Stomach smooth muscle (tissue), 2 donors: ENCODE results near the gene METTL15.

Experiments
- H3K27ac ChIP-seq: one replicate; pipeline ENCODE4 v1.7.0; 2013; ENCODE audit warnings: mild to moderate bottlenecking, low read length, inconsistent platforms
- H3K27me3 ChIP-seq, 2 donors: one replicate each; pipeline ENCODE4 v1.7.0; 2013; ENCODE audit warnings: low read length in 2 of 2; ENCODE audit not compliant: insufficient read depth in 2 of 2, control insufficient read depth in 1 of 2
- H3K36me3 ChIP-seq, 2 donors: one replicate each; pipeline ENCODE4 v1.7.0; 2013; ENCODE audit warnings: low read length in 2 of 2; ENCODE audit not compliant: control insufficient read depth in 2 of 2, insufficient read depth in 2 of 2
- H3K4me1 ChIP-seq: one replicate; pipeline ENCODE4 v1.7.0; 2013; ENCODE audit warnings: low read length; ENCODE audit not compliant: control insufficient read depth, insufficient read depth
- H3K4me3 ChIP-seq, 2 donors: one replicate each; pipeline ENCODE4 v1.7.0; 2013; ENCODE audit warnings: low read length in 2 of 2
- H3K9ac ChIP-seq, 2 donors: one replicate each; pipeline ENCODE4 v1.7.0; 2013; ENCODE audit warnings: low read length in 2 of 2, mild to moderate bottlenecking in 1 of 2
- H3K9me3 ChIP-seq, 2 donors: one replicate each; pipeline ENCODE4 v1.7.0; 2013; ENCODE audit warnings: low read length in 2 of 2; ENCODE audit not compliant: control insufficient read depth in 2 of 2
- donor health status: healthy.
- donor health status: Pancreatic carcinoma.

Gene METTL15

GRCh38 chr11:28139841-28140415, 31.7 kb downstream of the METTL15 start:
- Histone ChIP-seq H3K36me3 (peaks cover 2 to 5% of the 10 kb centered on the region in 2 donors), H3K27ac (no peak overlapping the region), H3K27me3 (no peaks in the 10 kb centered on the region), H3K9ac (no peak overlapping the region), H3K4me3 (no peak overlapping the region), H3K4me1 (no peaks in the 10 kb centered on the region), H3K9me3 (peaks cover 0 to 9% of the 10 kb centered on the region in 2 donors)

DNA sequence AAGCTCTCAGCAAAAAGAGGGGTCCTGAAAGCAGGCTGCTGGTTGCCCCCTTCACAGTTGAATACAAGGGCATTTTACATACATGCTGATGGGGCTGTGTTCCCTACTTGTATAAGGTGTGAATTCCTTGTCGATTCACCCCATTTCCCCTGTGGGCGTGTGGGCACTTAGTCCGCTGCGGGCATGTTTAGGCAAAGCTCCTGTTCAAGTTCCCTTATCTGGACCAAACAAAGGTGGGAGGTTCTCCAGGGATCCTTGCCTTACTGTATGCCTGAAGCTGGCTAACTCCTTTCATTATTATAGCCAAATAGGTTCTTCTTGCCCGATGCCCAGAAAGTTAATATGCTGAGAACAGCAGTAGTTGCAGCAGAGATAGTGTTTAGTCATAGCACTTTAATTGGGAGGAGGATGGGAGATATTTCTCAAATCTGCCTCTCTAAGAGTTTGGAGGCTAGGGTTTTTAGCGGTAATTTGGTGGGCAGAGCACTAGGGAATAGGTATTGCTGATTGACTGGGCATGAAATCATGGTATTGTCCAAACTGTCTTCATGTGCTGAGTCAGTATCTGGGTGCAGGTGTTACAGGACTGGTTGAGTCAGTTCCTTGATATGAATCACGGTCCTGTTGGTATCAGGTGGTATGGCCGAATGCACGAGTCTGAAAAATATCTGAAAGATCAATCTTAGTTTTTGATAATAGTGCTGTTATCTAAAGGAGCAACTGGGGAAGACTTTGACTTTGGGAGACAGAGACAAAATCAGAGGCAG, 32.7 kb downstream of the METTL15 start:
- no peaks in the 10 kb centered on the region for H3K4me1 ChIP-seq
- no peaks in the 10 kb centered on the region for H3K27me3 ChIP-seq
- no peak overlapping the region for H3K27ac ChIP-seq
- no peak overlapping the region for H3K9ac ChIP-seq
- peaks cover 0 to 9% of the 10 kb centered on the region in 2 donors for H3K9me3 ChIP-seq
- peaks cover 2 to 3% of the 10 kb centered on the region in 2 donors for H3K36me3 ChIP-seq
- no peak overlapping the region for H3K4me3 ChIP-seq

GRCh38 chr11:28142724-28143123, 34.5 kb downstream of the METTL15 start:
- Histone ChIP-seq H3K27me3 (no peaks in the 10 kb centered on the region), H3K4me3 (no peak overlapping the region), H3K4me1 (no peaks in the 10 kb centered on the region), H3K36me3 (peaks cover 2% of the 10 kb centered on the region in 2 donors), H3K27ac (no peak overlapping the region), H3K9me3 (peaks cover 0 to 9% of the 10 kb centered on the region in 2 donors), H3K9ac (no peak overlapping the region)

DNA sequence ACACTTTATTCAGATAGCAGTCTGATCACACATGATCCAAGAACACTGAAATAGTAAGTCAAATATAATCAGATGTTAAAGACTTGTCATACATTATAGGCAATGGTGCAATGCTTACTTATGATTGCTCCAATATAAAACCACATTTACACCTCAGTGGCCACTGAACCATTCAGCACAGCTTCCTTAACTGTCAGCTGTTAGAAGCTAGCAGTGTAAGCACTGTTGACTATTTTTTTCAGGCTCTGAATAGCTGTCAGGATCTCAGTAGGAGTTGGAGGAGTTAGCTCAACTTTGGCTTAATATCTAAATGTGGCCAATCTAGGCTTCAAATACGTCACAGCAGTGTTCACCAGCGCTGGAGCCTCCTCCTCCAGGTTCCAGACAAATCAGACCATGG, 36.6 kb downstream of the METTL15 start:
- Histone ChIP-seq H3K36me3 (peaks cover 0 to 2% of the 10 kb centered on the region in 2 donors), H3K4me3 (no peak overlapping the region), H3K9me3 (peaks cover 0 to 7% of the 10 kb centered on the region in 2 donors), H3K9ac (no peak overlapping the region), H3K27ac (no peak overlapping the region), H3K4me1 (no peaks in the 10 kb centered on the region), H3K27me3 (no peaks in the 10 kb centered on the region)

DNA sequence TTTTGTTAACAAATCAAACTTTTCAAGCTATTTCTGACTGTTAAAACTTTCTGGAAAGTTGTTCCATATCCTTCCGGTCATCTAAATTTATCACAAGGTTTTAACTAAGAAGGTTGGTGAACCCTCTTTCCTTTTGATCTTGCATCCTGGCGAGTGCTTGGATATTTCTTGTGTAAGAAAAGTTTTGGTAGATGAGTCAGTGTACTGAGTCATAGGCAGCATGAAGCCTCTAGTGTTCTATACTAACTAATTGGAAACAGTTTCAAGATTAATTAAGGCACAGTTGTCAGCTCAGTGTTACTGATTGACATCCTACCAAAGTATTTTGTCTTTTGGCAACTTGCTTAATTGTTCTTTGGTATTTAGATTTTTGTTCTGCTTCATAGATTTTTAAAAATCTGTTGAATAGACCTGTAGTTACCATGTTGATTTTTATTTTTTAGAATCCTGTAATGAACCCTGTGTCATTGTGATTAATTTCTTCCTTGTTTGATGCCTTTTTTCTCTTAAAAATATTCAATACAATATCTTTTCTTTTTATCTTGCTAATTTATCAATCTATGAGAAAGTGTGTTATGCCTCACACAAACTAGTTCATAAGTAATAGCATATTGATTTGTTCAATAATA, 38.0 kb downstream of the METTL15 start:
- Histone ChIP-seq H3K27ac (no peak overlapping the region), H3K36me3 (no peaks in the 10 kb centered on the region), H3K4me3 (no peak overlapping the region), H3K9ac (no peak overlapping the region), H3K4me1 (no peaks in the 10 kb centered on the region), H3K27me3 (no peaks in the 10 kb centered on the region), H3K9me3 (no peaks in the 10 kb centered on the region)

DNA sequence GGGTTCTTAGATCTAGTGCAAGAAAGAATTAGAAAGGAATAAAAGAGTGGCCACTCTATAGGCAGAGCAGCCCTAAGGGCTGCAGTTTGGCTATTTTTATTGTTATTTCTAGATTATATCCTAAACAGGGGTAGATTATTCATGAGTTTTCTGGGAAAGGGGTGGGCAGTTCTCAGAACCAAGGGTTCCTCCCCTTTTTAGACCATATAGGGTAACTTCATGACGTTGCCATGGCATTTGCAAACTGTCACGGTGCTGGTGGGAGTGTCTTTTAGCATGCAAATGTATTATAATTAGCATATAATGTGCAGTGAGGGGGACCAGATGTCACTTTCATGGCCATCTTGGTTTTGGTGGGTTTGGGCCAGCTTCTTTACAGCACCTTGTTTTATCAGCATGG, 44.6 kb downstream of the METTL15 start:
- H3K9ac ChIP-seq: no peak overlapping the region
- H3K27me3 ChIP-seq: no peaks in the 10 kb centered on the region
- peaks cover 4 to 5% of the 10 kb centered on the region in 2 donors for H3K36me3 ChIP-seq
- no peak overlapping the region for H3K27ac ChIP-seq
- H3K4me3 ChIP-seq: no peak overlapping the region
- no peaks in the 10 kb centered on the region for H3K4me1 ChIP-seq
- H3K9me3 ChIP-seq: no peaks in the 10 kb centered on the region

GRCh38 chr11:28153586-28153985, 45.4 kb downstream of the METTL15 start:
- Histone ChIP-seq H3K9ac (no peak overlapping the region), H3K27ac (no peak overlapping the region), H3K9me3 (no peaks in the 10 kb centered on the region), H3K27me3 (no peaks in the 10 kb centered on the region), H3K36me3 (peaks cover 10 to 12% of the 10 kb centered on the region in 2 donors), H3K4me1 (no peaks in the 10 kb centered on the region), H3K4me3 (no peak overlapping the region)

- no peak overlapping the region for H3K4me3 ChIP-seq
- H3K4me1 ChIP-seq: no peaks in the 10 kb centered on the region
- H3K27me3 ChIP-seq: no peaks in the 10 kb centered on the region
- H3K9me3 ChIP-seq: no peaks in the 10 kb centered on the region
- no peak overlapping the region for H3K27ac ChIP-seq
- no peak overlapping the region for H3K9ac ChIP-seq
- peaks cover 0 to 4% of the 10 kb centered on the region in 2 donors for H3K36me3 ChIP-seq
Measured at GRCh38 chr11:28168718-28169117, 60.5 kb downstream of the METTL15 start.

- H3K4me3 ChIP-seq: no peak overlapping the region
- no peaks in the 10 kb centered on the region for H3K4me1 ChIP-seq
- peaks cover 0 to 4% of the 10 kb centered on the region in 2 donors for H3K36me3 ChIP-seq
- H3K9me3 ChIP-seq: no peaks in the 10 kb centered on the region
- no peak overlapping the region for H3K27ac ChIP-seq
- H3K27me3 ChIP-seq: no peaks in the 10 kb centered on the region
- no peak overlapping the region for H3K9ac ChIP-seq
Measured at GRCh38 chr11:28169816-28170215, 61.6 kb downstream of the METTL15 start.

- H3K4me3 ChIP-seq: no peak overlapping the region
- H3K4me1 ChIP-seq: no peaks in the 10 kb centered on the region
- no peak overlapping the region for H3K27ac ChIP-seq
- no peak overlapping the region for H3K9ac ChIP-seq
- no peaks in the 10 kb centered on the region for H3K9me3 ChIP-seq
- peaks cover 0 to 4% of the 10 kb centered on the region in 2 donors for H3K36me3 ChIP-seq
- H3K27me3 ChIP-seq: no peaks in the 10 kb centered on the region
Measured at GRCh38 chr11:28170759-28171158, 62.6 kb downstream of the METTL15 start.

DNA sequence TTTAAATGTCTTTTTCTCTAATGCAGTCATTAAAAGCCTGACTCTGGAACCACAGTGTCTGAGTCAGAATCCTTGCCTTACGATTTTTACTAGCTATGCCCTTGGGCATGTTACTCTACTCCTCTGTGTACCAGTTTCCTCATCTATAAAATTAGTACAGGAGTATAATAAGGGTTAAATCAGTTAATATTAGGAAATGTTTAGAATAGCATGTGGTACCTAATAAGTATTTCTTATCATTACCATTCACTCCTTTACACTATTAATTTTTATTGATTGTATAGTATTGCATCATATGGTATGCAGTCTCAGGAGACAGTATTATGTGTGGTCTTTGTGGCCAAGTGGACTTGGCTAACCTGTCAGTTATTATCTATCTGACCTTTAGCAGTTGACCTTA, 68.2 kb downstream of the METTL15 start:
- H3K27me3 ChIP-seq: no peaks in the 10 kb centered on the region
- H3K36me3 ChIP-seq: peaks cover 0 to 4% of the 10 kb centered on the region in 2 donors
- H3K9ac ChIP-seq: no peak overlapping the region
- no peak overlapping the region for H3K4me3 ChIP-seq
- H3K9me3 ChIP-seq: no peaks in the 10 kb centered on the region
- H3K4me1 ChIP-seq: no peaks in the 10 kb centered on the region
- no peak overlapping the region for H3K27ac ChIP-seq
